GM21447 (cell line): Measurements from ENCODE around the gene ZER1.
"Not testable (repeated sequence)": the region's sequence is repeated elsewhere in the genome, so short reads cannot be mapped to it uniquely, and the experiment has no call there.

Experiments used
- ATAC-seq: cut with Tn5 transposase; IDR thresholded peaks from one replicate; pipeline ENCODE4 v1.9.1; 2021; ENCODE audit not compliant: unreplicated experiment

Gene ZER1

GRCh38 chr9:128696923-128697707 is 74.6 kb downstream of the ZER1 start:
- ATAC-seq: no peak

GRCh38 chr9:128694344-128694743 is 77.4 kb downstream of the ZER1 start:
- no peak for ATAC-seq

GRCh38 chr9:128693738-128694137 is 78.0 kb downstream of the ZER1 start:
- not testable (repeated sequence) for ATAC-seq

- ATAC-seq: no peak
Measured at GRCh38 chr9:128690684-128691034, 81.1 kb downstream of the ZER1 start.

GRCh38 chr9:128689820-128690683 is 81.7 kb downstream of the ZER1 start:
- no peak for ATAC-seq

GRCh38 chr9:128689293-128689774 is 82.4 kb downstream of the ZER1 start:
- ATAC-seq: no peak

GRCh38 chr9:128688501-128689292 is 83.0 kb downstream of the ZER1 start, which contains the start of gene SET:
SET (plus strand) TSS chr9:128689222; CDS start chr9:128689583, 361 bp downstream.
- ATAC-seq: peak; percentile 53

GRCh38 chr9:128687453-128687852 is 84.3 kb downstream of the ZER1 start:
- ATAC-seq: no peak

- no peak for ATAC-seq
Measured at GRCh38 chr9:128685636-128686489, 85.9 kb downstream of the ZER1 start.

GRCh38 chr9:128684325-128685199 is 87.2 kb downstream of the ZER1 start:
- peak; percentile 40 for ATAC-seq

GRCh38 chr9:128684065-128684324 is 87.7 kb downstream of the ZER1 start:
- ATAC-seq: peak; percentile 0

GRCh38 chr9:128683340-128684064 is 88.2 kb downstream of the ZER1 start:
- ATAC-seq: no peak
